Progenitor cell of endocrine pancreas (in vitro differentiated cells): Measurements from ENCODE around the gene WDHD1. TPM values are rescaled to one million over a fixed set of nuclear protein-coding genes. Genes with fewer than 3 reads are reported as not detected.
"Not testable (repeated sequence)": the region's sequence is repeated elsewhere in the genome, so short reads cannot be mapped to it uniquely, and the experiment has no call there.

Experiments
- DNase-seq: peaks from one replicate; pipeline ENCODE4 v3.0.0; 2021; ENCODE audit warnings: low spot score; ENCODE audit not compliant: unreplicated experiment
- H3K27ac Mint-ChIP-seq: 2 replicates; pipeline ENCODE4 v1.8.0; 2021; ENCODE audit warnings: mild to moderate bottlenecking, moderate library complexity, mixed read lengths
- H3K27me3 Mint-ChIP-seq: 2 replicates; pipeline ENCODE4 v1.8.0; 2021; ENCODE audit warnings: mixed read lengths
- H3K36me3 Mint-ChIP-seq: 2 replicates; pipeline ENCODE4 v1.8.0; 2022; ENCODE audit warnings: mixed read lengths; ENCODE audit not compliant: insufficient read depth
- H3K4me1 Mint-ChIP-seq: 2 replicates; pipeline ENCODE4 v1.8.0; 2021; ENCODE audit warnings: low read depth, mixed read lengths
- H3K4me3 Mint-ChIP-seq: 2 replicates; pipeline ENCODE4 v1.8.0; 2021; ENCODE audit warnings: low read depth, mild to moderate bottlenecking, moderate library complexity, mixed read lengths
- H3K9me3 Mint-ChIP-seq: 2 replicates; pipeline ENCODE4 v1.8.0; 2021; ENCODE audit warnings: low read depth, mixed read lengths
- total RNA-seq: library from RNA; stranded (reverse); gene quantifications from 2 replicates; pipeline ENCODE4 v1.2.1, GENCODE V29; 2021
- TF ChIP-seq, protein P1 (sequence below): fragments of 200-600 bp; sonication (generic); IDR thresholded peaks from one replicate; pipeline ENCODE4 v1.5.0; 2021; ENCODE audit warnings: antibody characterized with exemption, mild to moderate bottlenecking; ENCODE audit not compliant: unreplicated experiment

WDHD1 gene
- total RNA-seq, 1 donor from 2014 or later: 31.4 TPM

DNA sequence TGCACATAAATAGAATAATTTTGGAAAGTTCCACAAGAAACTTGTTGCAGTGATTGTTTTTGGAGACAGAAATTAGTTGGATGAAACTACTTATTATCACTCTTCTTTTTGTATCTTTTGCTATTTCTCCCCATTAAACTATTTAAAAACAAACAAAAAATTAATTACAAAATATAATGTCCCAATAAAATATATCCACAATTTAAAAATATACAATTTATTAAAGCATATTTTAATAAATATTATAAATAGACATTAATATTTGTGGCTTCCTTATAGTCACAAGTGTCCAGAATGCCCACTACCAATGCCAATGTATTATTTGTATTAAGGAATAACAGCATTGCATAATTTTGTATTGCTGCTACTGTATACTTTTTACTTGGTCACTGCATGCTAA, 71.8 kb downstream of the WDHD1 start:
- TF ChIP-seq, protein P1, sequence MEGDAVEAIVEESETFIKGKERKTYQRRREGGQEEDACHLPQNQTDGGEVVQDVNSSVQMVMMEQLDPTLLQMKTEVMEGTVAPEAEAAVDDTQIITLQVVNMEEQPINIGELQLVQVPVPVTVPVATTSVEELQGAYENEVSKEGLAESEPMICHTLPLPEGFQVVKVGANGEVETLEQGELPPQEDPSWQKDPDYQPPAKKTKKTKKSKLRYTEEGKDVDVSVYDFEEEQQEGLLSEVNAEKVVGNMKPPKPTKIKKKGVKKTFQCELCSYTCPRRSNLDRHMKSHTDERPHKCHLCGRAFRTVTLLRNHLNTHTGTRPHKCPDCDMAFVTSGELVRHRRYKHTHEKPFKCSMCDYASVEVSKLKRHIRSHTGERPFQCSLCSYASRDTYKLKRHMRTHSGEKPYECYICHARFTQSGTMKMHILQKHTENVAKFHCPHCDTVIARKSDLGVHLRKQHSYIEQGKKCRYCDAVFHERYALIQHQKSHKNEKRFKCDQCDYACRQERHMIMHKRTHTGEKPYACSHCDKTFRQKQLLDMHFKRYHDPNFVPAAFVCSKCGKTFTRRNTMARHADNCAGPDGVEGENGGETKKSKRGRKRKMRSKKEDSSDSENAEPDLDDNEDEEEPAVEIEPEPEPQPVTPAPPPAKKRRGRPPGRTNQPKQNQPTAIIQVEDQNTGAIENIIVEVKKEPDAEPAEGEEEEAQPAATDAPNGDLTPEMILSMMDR: no peak
- Mint-ChIP-seq H3K4me3 (no peak overlapping the region), H3K27me3 (no peaks in the 10 kb centered on the region), H3K36me3 (peaks cover 19% of the 10 kb centered on the region), H3K27ac (no peak overlapping the region), H3K4me1 (peaks cover 5% of the 10 kb centered on the region), H3K9me3 (no peaks in the 10 kb centered on the region)
- DNase-seq: no peak

DNA sequence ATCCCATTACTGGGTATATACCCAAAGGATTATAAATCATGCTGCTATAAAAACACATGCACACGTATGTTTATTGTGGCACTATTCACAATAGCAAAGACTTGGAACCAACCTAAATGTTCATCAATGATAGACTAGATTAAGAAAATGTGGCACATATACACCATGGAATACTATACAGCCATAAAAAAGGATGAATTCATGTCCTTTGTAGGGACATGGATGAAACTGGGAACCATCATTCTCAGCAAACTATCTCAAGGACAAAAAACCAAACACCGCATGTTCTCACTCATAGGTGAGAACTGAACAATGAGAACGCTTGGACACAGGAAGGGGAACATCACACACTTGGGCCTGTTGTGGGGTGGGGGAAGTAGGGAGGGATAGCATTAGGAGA, 73.3 kb downstream of the WDHD1 start:
- not testable (repeated sequence) for DNase-seq, H3K27me3 Mint-ChIP-seq, H3K4me1 Mint-ChIP-seq, H3K27ac Mint-ChIP-seq, H3K4me3 Mint-ChIP-seq, H3K9me3 Mint-ChIP-seq
- peaks cover 29% of the 10 kb centered on the region for H3K36me3 Mint-ChIP-seq

DNA sequence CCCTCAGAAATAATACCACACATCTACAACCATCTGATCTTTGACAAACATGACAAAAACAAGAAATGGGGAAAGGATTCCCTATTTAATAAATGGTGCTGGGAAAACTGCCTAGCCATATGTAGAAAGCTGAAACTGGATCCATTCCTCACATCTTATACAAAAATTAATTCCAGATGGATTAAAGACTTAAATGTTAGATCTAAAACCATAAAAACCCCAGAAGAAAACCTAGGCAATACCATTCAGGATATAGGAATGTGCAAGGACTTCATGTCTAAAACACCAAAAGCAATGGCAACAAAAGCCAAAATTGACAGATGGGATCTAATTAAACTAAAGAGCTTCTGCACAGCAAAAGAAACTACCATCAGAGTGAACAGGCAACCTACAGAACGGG, 74.1 kb downstream of the WDHD1 start:
- H3K27ac Mint-ChIP-seq, H3K4me3 Mint-ChIP-seq, H3K9me3 Mint-ChIP-seq, H3K4me1 Mint-ChIP-seq, DNase-seq, H3K27me3 Mint-ChIP-seq: not testable (repeated sequence)
- peaks cover 31% of the 10 kb centered on the region for H3K36me3 Mint-ChIP-seq

DNA sequence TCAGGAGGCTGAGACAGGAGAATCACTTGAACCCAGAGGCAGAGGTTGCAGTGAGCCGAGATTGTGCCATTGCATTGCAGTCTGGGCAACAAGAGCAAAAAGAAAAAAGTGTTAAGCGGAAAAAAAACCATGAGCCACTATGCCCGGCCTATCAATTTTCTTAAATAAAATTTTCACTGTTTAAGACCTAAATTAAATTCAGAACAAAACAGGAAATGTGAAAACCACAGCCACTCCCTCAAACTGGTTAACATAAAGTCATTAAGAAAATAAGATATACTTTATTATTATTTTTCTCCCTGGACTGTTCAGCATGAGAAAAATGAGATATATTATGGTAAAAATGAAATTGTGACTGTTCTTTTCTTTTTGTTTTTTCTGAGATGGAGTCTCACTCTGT, 79.7 kb downstream of the WDHD1 start:
- peaks cover 5% of the 10 kb centered on the region for H3K9me3 Mint-ChIP-seq
- peaks cover 5% of the 10 kb centered on the region for H3K4me1 Mint-ChIP-seq
- H3K4me3 Mint-ChIP-seq: no peak overlapping the region
- DNase-seq: no peak
- H3K27ac Mint-ChIP-seq: no peak overlapping the region
- H3K36me3 Mint-ChIP-seq: peaks cover 31% of the 10 kb centered on the region
- no peaks in the 10 kb centered on the region for H3K27me3 Mint-ChIP-seq
- TF ChIP-seq, protein P1: no peak

DNA sequence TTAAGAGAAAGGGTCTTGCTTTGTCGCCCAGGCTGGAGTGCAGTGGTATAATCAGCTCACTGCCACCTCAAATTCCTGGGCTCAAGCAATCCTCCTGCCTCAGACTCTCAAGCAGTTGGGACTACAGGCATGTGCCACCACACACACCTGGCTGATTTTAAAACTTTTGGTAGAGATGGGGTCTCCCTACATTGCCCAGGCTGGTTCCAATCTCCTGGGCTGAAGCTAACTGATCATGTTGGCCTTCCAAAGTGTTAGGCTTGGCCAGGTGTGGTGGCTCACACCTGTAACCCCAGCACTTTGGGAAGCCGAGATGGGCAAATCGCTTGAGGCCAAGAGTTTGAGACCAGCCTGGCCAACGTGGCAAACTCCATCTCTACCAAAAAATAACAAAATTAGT, 80.4 kb downstream of the WDHD1 start:
- Mint-ChIP-seq H3K27ac (no peak overlapping the region), H3K4me1 (peaks cover 5% of the 10 kb centered on the region), H3K4me3 (no peak overlapping the region), H3K36me3 (peaks cover 31% of the 10 kb centered on the region), H3K27me3 (no peaks in the 10 kb centered on the region), H3K9me3 (peaks cover 5% of the 10 kb centered on the region)
- no peak for DNase-seq
- TF ChIP-seq, protein P1: no peak

DNA sequence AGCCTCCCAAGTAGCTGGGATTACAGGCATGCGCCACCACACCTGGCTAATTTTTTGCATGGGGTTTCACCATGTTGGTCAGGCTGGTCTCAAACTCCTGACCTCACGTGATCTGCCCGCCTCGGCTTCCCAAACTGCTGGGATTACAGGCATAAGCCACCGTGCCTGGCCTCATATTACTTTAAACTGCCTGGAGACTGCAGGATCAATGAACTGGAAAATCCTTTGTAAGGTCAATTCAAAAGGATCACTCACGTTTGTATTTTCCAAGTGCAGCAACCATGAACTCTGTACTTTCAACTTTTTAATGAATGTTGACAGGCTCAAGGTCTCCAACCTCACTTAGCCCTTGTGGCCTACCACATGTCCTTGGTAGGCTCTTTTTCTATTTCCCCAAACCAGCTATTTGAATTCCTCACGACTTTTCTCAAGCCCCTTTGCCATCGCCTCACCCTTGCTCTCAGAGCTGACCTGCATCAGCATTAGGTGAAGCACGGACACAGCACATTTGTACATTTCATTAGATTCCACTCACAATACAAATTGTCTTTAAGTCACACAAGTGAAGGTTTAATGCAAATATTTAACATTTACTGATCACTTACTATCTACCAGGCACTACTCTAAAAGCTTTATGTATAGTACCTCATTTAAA, 82.0 kb downstream of the WDHD1 start:
- Mint-ChIP-seq H3K9me3 (peaks cover 5% of the 10 kb centered on the region), H3K4me1 (no peaks in the 10 kb centered on the region), H3K36me3 (peaks cover 28% of the 10 kb centered on the region), H3K27ac (no peak overlapping the region), H3K27me3 (no peaks in the 10 kb centered on the region), H3K4me3 (no peak overlapping the region)
- no peak for DNase-seq
- TF ChIP-seq, protein P1: no peak
